GM20431 (cell line): ENCODE results near the gene TSSK3.
"Not testable (repeated sequence)": the region's sequence is repeated elsewhere in the genome, so short reads cannot be mapped to it uniquely, and the experiment has no call there.

Source experiments
- in situ Hi-C: fragments of 300-500 bp; cut with MseI, MboI; formaldehyde crosslinking; loops from one replicate; pipeline ENCODE4 v1.15.0; 2020; ENCODE audit warnings: low sequenced_read_pairs; ENCODE audit not compliant: unreplicated experiment

TSSK3 gene

DNA sequence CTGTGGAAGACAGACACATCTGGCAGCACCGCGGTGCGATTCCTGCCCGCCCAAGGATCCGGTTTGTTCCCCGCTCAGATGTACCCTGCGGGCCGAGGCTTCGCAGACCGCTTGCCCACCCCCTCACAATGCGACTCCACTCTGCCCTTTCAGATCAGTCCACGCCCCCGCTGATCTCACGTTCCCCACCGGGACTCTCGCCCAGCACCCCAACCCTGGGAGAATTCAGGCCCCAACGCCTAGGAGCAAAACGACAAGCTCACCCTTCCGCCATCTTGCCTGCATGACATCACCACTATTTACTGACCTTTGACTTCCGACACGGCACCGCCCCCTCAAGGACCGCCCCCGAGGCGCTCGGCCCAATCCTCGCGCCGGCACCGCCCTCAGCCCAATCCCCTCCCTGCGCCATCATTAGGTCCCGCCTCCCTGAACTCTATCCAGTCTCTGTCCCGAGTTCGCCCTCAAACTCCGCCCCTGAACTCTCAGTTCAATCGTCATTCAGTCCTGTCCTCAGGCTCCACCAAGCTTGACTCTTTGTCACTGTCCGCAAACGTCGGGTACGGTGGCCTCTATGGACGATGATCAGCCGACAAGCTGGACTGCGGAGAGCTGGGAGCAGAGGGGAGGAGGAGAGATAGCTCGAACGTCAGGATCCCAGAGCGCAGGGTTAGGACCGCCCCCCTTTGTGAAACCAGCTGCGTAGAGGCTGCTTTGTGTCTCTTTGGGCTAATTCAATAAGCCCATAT is 32.0 kb downstream of the TSSK3 start, which contains the start of gene BSDC1:
Gene BSDC1 (minus strand): TSS at position 301 of the 749 bp plus-strand sequence. CDS start 27 bp downstream, at position 274.
- in situ Hi-C loops: no loop called here

DNA sequence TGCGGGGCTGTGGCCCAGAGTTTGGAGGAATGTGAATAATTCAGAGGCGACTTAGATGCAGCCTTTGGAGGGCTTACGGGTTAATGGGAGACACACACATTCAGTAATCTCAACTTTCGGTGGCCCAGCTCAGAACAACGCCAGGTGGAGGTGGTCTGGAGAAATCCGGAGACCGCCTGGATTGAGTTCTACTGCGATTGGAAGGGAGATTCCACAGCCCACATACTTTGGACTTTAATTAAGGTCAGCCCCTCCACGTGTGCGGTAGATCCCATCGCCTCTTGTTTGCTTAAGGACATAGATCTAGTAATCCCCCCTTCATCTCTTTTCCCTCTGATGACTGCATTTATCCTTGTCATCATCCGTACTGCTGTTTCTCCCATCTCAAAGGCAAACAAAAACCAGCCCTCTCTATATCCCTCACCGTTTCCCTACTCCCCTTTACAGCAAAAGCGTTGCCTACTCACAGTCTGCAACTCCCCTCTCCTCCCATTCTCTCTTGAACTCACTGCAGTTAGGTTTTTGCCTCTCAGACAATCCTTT is 32.6 kb downstream of the TSSK3 start:
- in situ Hi-C loops: no loop called here

DNA sequence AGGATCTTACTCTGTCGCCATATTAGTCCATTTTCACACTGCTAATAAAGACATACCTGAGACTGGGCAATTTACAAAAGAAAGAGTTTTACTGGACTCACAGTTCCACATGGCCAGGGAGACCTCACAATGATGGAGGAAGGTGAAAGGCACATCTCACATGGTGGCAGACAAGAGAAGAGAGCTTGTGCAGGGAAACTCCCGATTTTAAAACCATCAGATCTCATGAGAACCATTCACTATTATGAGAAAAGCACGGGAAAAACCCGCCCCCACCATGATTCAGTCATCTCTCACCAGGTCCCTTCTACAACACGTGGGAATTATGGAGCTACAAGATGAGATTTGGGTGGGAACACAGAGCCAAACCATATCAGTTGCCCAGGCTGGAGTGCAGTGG is 34.2 kb downstream of the TSSK3 start:
- in situ Hi-C loops: not testable (repeated sequence)

DNA sequence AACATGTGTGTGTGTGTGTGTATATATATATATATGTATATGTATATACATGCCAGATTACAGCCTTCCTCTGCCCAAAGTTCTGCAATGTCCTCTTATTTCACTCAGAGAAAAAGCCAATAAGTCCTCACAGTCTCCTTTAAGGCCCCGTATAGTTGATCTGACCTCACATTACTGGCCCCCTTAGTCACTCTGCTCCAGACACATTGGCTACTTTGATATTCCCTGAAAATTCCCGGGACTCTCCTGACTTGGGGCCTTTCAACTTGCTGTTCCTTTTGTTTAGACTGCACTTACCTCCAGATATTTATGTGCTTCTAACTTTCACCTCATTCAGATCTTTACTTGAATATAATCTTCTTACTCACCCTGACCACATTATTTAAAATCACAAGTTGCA is 36.1 kb downstream of the TSSK3 start:
- in situ Hi-C loops: no loop called here

DNA sequence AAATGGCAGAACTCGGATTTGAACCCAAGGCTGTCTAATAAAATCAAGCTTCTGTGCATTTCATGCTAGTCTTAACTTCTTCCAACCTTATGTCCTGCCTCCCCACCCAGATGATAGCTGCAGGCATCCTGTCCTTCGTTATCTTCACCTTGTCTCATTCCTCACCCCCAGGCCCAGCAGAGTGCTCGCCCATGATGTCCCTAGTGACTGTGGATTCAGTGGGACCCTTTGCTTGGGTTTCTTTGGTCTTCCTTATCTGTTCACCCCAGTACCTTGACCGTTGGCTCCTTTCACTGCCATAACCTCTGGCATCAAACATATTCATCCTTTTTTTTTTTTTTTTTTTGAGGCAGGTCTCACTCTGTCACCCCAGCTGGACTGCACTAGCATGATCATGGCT is 37.5 kb downstream of the TSSK3 start:
- in situ Hi-C loops: no loop called here

DNA sequence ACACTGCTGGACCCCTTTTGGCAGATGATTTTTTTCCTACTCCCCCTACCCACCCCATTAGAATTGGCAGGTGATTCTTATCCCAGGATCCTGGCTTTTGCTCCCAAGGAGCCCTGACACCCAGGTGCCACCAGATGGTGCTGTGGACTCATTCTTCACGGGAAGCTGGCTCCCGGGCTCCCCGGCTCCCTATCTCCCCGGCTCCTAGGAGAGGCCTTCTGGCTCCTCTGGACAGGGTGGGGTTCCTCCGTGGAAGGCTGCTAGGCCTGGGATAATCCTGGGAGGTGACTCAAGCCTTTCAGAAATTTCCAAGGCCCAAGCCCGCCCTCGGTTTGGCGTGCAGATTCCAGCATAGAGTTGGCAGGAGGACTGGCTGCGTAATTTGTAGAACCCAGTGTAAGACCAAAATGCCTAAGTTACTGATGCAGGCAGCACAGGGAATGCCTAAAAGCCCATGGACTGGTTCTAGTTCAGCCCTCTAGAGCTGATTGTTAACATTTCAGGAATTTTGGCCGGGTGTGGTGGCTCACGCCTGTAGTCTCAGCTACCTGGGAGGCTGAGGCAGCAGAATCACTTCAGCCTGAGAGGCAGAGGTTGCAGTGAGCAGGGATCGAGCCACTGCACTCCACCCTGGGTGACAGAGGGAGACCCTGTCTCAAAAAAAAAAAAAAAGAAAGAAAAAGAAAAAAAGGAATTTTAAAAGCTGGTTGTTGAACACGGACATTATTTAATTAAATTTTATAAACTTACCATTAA is 38.7 kb downstream of the TSSK3 start:
- in situ Hi-C loops: no loop called here

DNA sequence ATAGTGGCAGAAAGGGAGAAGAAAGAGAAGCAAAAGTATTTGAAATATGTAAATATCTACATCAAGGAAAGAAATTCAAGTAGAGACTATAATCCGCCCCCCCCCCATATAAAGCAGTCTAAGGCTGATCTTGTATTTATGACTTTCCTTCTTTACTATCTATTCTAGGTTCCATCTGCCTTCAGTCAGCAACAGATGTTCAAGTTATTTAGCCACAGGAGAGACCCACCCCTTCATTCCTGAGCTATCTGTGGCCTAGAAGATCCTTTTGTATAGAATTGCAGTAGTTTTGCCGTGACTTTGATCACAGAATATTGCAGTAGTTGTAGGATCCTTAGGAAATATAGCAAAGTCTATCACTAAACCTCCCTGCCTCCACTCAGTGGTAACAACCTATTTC is 42.6 kb downstream of the TSSK3 start:
- in situ Hi-C loops: no loop called here

DNA sequence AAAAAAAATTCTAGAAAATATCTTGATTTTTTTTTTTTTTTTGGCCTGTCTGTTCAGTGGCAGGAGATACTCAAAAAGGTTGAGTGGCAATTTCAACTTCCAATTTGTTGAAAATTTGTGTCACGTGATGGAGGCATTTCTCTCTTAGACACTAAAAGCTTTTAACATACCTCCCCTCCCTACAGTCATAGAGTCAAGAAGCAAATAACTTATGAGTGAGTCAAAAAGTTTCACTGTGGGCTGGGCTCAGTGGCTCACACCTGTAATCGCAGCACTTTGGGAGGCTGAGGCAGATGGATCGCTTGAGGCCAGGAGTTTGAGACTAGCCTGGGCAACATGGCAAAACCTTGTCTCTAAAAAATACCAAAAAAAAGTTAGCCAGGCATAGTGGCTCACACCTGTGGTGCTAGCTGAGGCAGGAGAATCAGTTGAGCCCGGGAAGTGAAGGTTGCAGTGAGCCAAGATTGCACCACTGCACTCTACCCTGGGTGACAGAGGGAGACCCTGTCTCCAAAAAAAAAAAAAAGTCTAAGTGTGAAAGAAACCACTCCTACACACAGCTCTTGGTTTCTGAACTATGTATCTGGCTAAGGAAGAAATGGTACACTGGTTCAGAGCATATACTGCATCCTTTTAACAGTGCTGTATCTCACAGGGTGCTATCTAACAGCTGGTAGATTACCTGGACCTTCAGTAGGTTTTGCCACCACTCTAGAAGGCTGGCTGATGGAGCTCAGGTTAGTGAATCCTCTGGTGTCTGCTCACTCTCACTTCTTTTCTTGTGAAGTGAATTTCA is 43.5 kb downstream of the TSSK3 start:
- in situ Hi-C loops: no loop called here

DNA sequence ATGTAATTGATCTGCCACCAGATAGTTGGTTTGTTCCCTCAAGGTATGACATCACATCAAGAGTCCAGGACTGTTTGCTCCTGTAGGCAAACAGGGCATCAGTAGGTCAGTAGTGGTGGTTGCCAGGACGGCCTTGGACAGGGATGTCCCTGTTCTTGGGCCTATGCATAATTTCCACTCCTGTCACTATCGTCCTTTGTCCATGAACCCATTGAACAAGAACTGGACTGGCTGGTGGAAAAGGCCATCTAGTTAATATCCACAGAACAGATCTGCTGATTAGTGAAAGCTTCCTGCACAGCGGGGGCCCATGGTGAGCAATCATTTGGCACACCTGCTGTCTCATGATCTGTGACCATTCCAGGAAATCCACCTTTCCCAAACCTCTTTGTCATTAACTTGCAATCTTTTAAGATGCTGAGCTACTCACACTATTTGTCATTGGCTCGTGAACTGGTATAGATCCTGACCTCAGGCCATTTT is 44.3 kb downstream of the TSSK3 start:
- in situ Hi-C loops: no loop called here

DNA sequence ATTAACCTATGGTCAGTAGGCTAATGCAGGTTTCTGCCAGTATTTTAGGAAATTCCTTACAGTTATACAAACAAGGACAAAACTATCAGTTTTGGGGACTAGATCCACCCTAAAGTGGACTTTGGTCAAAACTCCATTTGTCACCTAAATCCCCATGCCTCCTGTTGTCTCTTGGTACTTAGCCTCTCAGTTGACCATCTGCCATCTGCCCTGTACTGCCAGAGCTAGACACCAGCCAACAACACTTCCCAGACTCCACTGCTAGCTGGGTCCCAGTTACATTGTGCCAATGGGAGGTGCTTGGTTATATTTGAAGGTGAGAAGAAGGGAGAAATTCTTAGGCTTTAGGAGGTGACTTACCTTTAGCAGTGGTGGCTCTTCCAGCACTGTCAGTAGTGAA is 48.9 kb downstream of the TSSK3 start:
- in situ Hi-C loops: loop anchor here (10.0 kb wide), 1 partner anchor 196 kb away; no protein-coding TSS in a partner anchor

DNA sequence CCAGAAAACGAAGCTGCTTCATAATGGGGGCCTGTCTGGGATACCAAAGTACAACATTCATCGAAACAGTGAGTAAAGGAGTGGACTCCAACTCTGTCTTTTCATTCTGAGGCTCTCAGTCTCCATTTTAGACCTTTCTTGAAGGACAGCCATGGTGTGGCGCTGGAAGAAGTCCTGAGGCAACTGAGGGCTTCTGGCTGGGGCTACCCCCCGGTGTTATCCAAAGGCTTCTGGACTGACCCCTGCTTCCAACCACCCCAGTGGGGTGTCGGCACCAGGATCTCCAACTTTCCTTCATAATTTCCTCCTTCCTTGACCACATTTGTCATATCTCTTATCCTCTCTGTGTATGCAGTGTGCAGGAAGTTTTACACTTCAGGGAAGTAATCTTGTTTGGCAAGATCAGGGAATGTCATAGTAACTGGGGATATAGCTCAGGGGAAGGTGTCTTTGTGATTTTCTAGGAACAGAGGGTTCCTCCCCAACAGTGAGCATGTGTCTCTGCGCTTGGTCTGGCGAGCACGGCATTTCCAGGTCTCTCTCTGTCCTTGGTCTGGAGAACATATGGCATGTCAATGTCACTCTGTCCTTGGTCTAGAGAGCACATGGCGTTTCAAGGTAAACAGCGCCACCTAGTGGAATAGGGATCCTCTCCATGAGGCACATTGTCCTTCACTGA is 51.3 kb downstream of the TSSK3 start:
- in situ Hi-C loops: loop anchor here (10.0 kb wide), 1 partner anchor 199 kb away; no protein-coding TSS in a partner anchor
